GM19468 (cell line): ENCODE measurements around the gene KCNC4.

ENCODE experiments used
- ATAC-seq: cut with Tn5 transposase; IDR thresholded peaks from one replicate; pipeline ENCODE4 v1.9.1; 2021; ENCODE audit warnings: mild to moderate bottlenecking, moderate library complexity, moderate number of reproducible peaks; ENCODE audit not compliant: unreplicated experiment; ENCODE audit errors: extremely low read depth

The KCNC4 gene

DNA sequence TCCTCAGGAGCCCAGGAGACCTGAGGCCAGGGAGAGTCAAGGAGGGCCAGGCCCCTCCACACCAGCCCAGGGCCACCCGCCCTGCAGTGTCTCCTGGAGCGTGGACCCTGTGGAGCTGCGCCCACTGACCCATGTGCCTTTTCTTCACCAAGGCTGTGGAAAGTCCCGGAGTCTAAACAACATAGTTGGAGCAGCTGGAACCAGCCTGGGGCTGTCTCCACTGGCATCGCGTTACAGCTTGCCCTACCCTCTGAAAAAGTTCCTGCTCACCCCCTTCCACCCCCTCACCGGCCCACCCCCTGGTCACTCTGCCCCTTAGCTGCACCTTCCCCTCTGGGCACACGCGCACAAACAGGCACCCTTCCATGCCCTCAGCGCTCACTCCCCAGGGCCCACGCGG, 18.3 kb downstream of the KCNC4 start:
- no peak for ATAC-seq

DNA sequence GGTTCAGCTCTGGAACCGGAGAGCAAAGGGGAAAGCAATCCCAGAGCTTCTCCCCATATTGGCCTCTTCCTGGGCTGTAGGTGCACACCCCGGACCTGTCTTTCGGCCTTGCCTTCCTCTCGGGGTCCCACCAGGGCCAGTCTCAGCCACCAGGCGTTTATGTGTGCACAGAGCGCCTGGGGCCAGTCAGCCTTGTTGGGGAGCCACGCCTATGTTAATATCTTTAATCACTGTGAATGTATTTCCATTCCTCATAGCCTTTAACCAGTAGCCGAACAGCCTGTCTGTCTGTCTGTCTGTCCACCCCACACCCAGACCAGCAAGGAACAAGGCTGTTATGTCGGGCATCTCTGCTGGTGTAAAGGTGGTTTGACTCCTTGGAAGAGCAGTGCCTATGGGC, 18.8 kb downstream of the KCNC4 start:
- ATAC-seq: no peak

DNA sequence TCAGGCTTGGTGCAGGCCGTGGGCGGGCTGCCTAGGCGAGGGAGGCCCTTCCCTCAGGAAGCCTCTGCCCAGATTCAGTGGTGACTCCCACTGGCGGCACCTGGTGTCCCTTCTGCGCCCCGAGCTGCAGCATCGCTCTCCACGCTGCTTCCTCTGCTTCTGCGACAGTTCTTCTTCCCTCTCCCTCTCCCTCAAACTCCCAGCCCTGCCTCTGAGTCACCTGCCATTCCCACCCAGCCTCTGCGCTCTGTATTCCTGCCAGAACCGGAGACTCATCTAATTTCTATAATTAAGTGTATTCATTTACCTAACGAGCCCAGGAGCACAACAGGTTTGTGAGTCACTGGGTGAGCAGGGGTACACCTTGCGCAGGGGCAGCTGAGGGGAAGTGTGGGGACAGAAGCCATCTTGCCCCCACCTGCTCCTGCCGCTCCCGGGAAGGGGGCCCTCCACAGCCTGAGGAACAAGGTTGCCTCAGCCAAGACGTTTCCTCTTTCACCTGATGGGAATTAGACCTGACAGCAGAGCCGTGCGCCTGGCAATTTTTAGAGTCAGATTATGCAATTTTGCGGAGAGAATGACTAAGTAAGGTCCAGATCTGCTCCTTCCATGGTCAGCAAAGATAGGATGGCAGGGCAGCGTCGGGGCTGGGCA, 19.4 kb downstream of the KCNC4 start:
- no peak for ATAC-seq

DNA sequence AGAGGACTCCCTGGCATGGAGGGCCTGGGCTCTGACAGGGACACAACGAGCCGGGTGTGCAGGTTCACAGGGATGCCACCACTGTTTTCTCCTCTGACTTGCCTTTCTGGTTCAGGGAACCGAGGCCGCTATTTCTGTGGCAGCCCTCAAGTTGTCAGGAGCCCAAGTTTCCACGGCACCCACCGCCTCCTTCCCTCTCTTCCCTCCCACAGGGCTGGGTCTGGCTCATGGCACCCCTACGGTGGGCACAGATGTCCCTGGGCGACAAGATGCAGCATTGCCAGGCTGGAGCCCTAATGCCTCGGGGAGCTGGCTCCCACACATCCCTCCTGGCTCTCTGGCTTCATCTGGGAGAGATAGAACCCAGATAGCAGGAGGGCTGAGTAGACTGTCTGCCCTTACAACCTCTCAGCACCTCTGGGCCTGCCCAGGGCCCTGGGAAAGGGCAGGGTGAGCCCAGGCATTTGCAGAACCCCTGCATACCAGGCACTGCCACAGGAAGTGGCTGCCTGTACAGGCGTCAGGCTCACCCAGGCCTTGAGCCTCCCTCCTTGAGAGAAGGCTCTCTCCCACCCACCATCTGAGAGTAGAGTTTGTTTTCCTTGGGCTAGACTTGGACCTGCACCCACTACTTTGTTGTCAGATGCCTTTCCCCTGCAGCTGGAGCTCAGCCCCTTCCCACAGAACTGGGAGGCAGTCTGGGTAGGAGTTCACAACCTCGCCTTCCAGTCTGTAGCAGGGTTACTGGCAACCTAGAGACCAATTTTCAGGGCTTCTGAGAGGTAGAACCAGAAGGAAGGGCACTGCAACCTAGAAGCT, 20.5 kb downstream of the KCNC4 start:
- ATAC-seq: no peak

DNA sequence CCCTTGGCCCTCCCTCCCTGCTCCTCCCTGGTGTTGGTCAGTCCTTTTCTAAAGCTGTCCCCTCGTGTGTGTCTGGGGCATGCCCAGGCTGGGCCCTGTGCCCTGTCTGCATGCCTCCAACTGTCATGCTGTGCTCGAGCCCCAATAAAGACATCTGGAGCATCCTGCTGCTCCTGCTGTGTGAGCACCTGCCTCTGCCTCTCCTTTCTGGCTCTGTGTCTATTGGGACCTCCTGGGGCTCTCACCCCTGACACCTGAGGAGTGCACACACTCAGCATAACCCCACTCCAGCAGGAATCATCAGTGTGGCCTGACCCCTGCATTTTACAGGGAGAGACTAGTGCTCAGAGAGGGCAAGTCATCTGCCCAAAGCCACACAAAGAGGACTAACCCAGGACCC, 23.7 kb downstream of the KCNC4 start:
- ATAC-seq: no peak

DNA sequence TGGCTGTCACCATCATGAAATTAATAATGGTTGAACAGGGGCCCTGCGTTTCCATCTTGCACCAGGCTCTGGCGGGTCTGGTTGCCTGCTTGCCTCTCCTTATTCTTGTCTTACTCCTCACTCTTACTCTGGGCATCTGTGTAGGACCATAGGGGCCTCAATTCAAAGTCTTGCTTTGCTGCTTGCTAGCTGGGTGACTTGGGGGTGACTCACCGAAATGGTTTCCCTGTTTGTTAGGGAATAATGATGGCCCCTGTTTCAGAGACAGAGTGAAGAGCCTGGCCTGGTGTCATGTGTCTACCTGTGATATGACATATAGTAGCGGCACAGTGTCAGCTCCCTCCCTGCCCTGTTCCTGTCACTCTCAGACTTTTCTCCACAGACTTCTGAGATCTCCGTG, 24.6 kb downstream of the KCNC4 start:
- no peak for ATAC-seq

DNA sequence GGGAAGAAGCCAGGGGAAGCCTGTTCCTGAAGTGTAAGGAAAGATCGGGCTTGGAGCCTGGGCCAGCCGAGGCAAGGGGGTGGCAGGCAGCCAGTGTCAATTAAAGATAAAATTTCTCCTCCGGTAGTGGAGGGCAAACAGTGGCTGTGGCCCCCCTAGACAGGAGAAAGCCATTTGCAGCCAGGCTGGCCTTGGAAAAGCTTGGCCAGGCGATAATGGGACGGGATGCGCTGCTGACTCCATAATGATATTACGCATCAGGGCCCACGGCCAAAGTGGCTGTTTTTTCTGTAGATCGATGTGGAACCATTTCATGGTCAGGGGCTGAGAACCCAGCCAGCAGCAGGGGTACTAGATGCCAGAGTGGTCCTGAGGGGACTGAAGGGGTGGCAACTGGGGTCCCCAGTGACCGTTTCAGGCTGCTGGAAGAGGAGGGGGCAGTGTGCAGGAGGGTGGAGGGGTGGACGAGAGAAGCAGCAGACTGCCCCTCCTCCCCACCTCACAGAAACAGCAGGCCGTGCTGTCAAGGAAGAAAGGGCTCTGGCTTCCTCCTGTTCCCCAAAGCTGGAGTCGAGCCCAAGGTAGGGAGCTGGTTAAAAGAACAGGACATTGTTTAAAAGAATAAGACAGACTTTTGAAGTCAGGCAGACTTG, 25.2 kb downstream of the KCNC4 start:
- ATAC-seq: no peak

DNA sequence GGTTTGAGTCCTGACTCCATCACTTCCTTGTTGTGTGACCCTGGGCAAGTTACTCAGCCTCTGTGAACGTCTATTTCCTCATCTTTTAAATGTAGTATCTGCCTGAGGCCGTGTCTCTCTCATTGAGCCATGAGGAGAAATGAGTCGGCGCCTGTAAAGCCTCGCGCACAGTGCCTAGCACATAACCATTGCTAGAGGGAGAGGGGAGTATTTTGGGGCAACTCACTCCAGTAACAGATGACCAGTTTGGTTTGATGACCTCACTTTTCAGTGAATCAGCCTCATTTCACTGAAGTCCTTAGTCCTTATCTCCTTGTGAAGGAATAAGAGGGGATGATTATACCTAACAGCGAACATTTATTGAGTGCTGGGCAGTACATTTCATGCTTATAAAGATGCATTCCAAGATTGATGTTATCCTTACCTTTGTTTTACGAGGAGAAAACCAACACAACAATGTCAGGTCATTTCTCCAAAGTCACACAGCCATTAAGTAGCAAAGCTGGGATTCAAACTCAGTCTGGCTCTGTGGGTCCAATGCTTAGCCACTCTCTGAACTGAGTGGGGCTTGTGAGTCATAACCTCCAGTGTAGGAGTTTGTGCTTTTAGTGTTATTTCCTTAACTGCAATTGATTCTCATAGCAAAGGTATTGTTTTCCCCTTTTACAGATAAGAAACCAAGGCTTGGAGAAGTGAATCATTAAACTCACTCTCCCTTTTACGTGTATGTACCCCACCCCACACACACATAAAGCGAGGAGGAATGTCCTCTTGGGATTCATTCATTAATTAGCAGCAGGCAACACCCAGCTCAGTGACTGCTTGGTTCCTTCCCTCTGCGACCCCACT, 25.9 kb downstream of the KCNC4 start:
- ATAC-seq: no peak

DNA sequence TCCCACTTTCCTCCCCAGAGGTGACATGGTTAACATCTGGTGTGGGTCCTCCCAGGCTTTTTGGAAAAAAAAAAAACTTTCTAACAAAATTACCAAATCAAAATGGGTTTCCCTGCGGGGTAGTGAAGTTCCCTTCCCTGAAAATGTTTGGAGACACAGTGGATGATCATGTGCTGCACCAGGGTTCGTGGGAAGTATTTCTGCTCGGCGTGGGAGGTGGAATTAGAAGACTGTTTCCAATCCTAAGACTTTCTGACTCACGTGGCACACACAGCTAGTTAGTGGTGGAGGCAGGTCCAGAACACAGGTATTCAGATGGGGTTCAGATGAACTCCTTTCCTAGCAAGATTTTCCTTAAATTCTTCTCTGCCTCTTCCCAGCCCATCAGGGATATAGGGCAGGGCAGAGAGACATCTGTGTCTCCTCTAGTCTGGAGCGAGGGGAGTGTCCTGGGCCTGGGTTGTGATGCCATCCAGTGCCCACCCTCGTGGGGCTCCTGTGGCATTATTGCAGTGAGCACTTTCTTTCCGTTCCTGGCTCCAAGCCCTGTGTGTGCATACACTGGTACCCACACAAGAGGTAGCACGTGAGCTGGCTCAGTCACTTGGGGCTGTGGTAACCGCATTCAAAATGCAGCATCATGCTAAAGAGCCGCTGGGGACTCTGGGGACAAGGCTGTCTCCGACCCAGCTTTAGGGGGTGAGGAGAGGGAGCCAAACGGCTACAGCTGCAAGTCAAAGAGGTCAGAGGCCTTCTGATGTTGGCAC, 27.5 kb downstream of the KCNC4 start:
- ATAC-seq: no peak

DNA sequence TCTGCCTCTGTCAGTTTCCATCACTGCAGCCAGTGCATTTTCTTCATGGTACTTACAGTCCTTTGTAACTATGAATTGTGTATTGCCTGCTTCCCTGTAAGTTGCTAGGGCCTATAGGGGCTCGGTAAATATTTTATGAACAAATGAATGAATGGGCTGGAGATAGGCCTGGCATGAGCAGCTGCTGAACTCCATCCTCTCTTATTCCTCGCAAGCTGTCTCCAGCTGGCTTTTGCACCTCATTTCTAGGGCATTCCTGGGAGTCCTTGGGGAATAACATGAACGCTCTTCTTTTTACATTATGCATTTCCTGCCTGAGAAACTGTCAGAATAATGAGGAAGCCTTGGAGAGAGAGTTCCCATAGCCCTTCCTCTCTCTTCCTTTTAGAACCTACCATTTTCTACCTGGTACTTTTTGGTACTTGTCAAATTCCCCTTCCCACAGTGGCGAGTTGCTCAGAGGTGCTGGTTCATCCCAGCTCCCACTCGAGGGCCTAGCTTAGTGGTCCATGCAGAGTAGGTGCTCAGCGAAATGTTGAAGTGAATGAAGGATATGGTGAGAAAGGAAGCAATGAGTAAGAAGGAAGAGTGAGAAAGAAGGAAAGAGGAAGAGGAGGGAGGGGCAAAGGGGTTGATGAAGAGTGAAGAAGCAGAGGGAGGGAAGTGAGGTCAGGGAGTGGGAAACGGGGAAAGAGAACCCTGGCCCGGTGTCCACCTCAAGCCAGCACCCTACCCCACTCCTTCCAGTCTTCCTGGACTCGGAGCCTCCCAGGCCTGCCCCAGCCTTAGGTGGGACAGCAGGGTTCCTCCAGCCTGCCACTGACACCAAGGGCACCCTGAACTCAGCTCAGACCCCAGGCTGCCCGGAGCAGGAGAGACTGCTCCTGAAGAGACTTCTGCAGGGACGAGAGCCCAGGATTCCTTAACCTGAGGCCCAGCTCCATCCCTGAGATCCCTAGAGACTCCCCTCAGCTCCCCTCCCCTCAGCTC, 29.6 kb downstream of the KCNC4 start:
- ATAC-seq: no peak

DNA sequence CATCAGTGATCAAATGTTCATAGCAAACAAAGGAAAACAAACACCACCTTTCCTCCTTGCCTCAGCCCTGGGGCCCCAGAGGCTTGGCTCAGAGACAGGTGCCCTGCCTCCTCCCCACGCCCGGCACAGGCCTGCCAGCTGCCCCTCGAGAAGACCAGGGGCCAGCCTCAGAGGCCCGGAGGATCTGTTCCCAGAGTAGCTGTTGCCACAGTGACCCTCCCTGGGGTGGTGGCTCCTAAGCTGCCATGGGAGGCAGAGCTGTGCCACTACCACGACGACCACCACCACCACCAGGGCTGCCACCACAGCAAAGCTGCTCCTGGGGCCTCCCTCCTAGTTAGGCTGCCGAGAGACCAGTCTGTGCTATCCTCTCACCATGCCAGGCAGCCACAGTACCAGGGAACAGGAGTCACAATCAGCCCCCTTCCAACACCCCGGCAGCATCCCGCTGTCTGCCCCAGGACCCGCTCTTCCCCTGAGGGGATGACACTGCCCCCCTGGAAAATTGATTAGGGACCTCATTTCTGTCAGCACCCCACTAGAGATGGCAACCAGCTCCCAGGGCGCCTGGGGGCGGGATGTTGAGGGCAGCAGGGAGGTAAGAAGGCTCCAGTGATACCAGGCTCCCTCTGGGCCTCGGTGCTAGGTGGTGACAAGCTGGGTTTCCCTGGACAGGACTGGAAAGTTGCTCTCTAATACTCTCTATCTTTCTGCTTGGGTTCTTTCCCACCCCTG, 30.5 kb downstream of the KCNC4 start:
- no peak for ATAC-seq

DNA sequence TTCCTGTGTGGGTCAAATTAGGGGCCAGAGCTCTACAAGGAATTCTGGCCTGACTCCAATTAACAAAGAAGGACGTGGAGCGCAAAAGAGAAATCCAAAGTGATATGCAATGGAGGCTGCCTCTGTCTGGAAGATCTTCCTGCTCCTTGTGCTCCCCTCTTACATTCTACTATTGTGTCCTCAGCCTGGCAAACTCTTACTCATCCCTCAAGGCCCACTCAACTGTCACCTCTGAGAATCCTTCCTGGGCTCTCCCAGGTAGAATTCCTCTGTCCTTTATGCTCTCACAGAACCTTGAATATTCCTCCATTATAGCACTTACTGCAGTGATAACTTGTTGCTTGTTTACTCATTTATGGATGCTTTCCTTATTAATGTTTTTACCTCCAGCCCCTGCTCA, 31.4 kb downstream of the KCNC4 start:
- ATAC-seq: no peak

DNA sequence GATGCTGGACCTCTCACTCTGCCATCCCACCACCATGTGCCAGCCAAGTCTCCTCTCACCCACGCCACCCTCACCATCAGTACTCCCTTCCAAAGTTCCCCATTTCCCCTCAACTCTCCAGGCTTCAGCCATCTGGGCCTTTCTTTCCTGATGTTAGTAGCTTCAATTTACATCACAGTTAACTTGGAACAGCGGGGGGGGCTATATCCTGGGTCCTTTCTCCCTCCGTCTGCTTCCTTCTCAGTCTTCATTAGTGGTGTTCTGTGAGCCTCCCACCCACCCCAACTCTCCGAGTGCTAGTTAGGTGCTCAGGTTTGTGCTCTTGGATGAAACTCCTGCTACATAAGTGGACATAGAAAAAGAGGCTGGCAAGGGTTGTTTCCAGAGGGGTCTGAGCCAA, 31.9 kb downstream of the KCNC4 start:
- ATAC-seq: no peak

DNA sequence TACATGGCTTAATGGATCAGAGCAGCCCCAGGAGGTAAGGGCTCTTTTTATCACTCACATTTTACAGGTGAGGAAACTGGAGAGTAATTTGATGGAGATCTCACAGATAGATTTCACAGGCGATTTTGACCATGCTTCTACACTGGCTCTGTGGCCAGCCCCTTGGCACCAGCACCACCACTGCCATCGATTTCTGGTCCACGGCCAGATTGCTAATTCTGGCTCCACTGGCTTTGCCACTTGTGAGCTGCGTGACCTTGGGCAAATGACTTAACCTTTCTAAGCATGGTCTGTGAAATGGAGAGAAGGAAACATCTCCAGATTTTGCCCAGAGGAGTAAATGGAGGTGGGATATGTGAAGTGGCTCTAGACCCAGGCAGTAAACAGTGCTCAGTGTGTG, 32.6 kb downstream of the KCNC4 start:
- ATAC-seq: no peak

DNA sequence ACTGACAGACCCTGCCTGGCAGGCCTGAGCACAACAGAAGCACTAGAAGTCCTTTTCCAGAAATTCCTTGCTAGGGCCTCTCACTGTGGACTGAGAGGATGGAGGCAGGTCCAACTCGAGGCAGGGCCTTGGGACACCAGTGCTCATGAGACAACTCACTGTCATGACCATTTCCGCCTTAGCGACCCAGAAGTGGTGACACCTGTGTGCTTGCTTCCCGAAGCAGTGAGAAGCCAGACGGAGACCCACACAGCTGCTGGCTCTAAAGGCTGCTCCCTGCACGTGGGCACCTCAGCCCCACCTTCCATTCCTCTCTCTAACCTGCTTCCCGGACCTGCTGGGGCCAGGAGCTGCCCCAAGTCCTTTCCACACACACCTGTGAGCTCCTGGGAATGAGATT, 33.0 kb downstream of the KCNC4 start:
- ATAC-seq: no peak

DNA sequence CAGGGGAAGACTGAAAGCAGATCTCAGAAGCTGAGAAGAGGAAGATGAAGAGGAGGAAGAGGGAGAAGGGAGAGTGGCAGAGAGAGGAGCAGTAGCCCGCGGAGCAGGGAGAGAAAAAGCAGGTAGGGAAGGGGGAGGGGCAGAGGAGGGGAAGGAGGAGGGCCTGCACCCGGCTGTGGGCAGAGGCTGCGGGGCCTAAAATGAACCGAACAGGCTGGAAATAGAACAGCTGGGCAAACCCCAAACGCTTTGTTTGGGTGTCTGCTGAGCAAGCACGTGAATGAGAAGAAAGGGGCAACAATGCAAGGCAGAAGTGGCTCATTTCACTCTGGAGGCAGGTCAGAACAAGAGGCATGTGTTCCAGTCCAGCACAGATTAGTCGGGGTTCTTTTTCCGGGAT, 33.5 kb downstream of the KCNC4 start:
- peak; percentile 31 for ATAC-seq

DNA sequence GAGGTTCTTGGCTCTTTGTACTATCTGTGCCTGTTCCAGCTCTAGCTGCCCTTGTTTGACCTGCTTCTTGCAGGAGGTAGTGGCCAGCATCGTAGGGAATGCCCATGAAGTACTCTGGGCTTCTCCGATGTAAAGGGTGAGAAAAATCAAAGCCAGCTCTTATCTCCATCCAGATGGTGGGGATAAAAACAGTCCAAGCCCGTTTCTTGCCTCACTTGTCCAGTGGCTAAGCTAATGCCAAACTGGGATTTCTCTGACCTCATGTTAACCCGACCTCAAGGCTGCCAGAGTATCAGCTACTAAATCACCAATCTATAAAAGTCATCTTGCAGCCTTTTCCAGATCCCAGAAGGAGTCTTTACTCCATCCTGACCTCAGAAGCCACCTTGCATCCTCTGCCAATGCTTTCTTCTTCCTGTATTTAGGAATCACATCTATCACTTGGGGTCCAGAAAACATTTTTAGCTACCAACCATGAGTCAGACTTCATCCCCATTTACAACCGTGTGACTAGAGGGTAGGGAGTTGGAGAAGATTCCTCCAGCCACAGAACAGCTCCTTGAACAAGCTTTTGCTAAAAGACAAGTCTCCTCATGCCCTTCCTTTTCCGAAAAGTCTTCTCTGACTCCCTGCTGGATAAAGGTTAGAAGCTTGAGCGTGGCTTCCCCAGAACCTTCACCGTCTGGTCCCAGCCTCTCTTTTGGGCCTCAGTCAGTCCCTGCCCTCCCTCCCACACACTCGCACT, 35.9 kb downstream of the KCNC4 start:
- ATAC-seq: no peak
